Endodermal cell (in vitro differentiated cells): ENCODE measurements around the gene PPIC. TPM values are rescaled to one million over a fixed set of nuclear protein-coding genes. Genes with fewer than 3 reads are reported as not detected.

ENCODE experiments used
- DNase-seq: peaks from one replicate; pipeline ENCODE4 v3.0.0-alpha.2; 2017
- H3K27ac ChIP-seq: 2 replicates; pipeline ENCODE4 v1.5.1; 2013; ENCODE audit warnings: mild to moderate bottlenecking, low read depth, low read length, moderate library complexity
- H3K27me3 ChIP-seq: 2 replicates; pipeline ENCODE4 v1.6.1; 2013; ENCODE audit warnings: mild to moderate bottlenecking, low read length, moderate library complexity; ENCODE audit not compliant: insufficient read depth, control insufficient read depth, poor library complexity, severe bottlenecking
- H3K36me3 ChIP-seq: 2 replicates; pipeline ENCODE4 v1.7.0; 2013; ENCODE audit warnings: mild to moderate bottlenecking, low read length, moderate library complexity; ENCODE audit not compliant: control insufficient read depth, insufficient read depth
- H3K4me1 ChIP-seq: one replicate; pipeline ENCODE4 v1.7.0; 2013; ENCODE audit warnings: low read length; ENCODE audit not compliant: control insufficient read depth, insufficient read depth
- H3K4me3 ChIP-seq: 2 replicates; pipeline ENCODE4 v1.5.1; 2013; ENCODE audit warnings: mild to moderate bottlenecking, low read length, moderate library complexity
- H3K9ac ChIP-seq: 2 replicates; pipeline ENCODE4 v1.6.1; 2013; ENCODE audit warnings: mild to moderate bottlenecking, low read length, moderate library complexity; ENCODE audit not compliant: poor library complexity, severe bottlenecking; ENCODE audit errors: extremely low read depth
- H3K9me3 ChIP-seq: 2 replicates; pipeline ENCODE4 v1.6.1; 2013; ENCODE audit warnings: mild to moderate bottlenecking, low read length, moderate library complexity; ENCODE audit not compliant: control insufficient read depth
- H3K27ac Mint-ChIP-seq: 2 replicates; pipeline ENCODE4 v1.8.0; 2020; ENCODE audit warnings: mixed read lengths
- H3K27me3 Mint-ChIP-seq: 2 replicates; pipeline ENCODE4 v1.8.0; 2021; ENCODE audit warnings: mild to moderate bottlenecking, mixed read lengths; ENCODE audit not compliant: insufficient read depth
- H3K36me3 Mint-ChIP-seq: 2 replicates; pipeline ENCODE4 v1.8.0; 2020; ENCODE audit warnings: low read depth, mixed read lengths
- H3K4me1 Mint-ChIP-seq: 2 replicates; pipeline ENCODE4 v1.8.0; 2020; ENCODE audit warnings: mixed read lengths
- H3K4me3 Mint-ChIP-seq: 2 replicates; pipeline ENCODE4 v1.8.0; 2020; ENCODE audit warnings: mild to moderate bottlenecking, moderate library complexity, mixed read lengths
- H3K9me3 Mint-ChIP-seq: 2 replicates; pipeline ENCODE4 v1.8.0; 2020; ENCODE audit warnings: mild to moderate bottlenecking, mixed read lengths
- CTCF ChIP-seq: fragments of 200-600 bp; sonication (generic); conservative IDR thresholded peaks from 2 replicates; pipeline ENCODE4 v1.5.0; 2021; ENCODE audit warnings: antibody characterized with exemption, mild to moderate bottlenecking
- WGBS, 2 experiments: methylation state at CpG; one replicate each; pipeline versions ENCODE4 v1.1.5 to v1.1.7; 2013; ENCODE audit warnings: missing lambda C conversion rate in 2 of 2, mixed read lengths in 1 of 2; ENCODE audit not compliant: insufficient coverage in 1 of 2, insufficient read length in 1 of 2; 5-methylcytosine and 5-hydroxymethylcytosine counted together
- total RNA-seq, 2 donors: library from RNA; stranded (reverse); fragmentation: NEBNext Ultra II Directional in 1 of 2; extraction: Animal tissue kit (Norgen Biotek cat#: 25700) in 1 of 2; gene quantifications; 2 replicates in 1 of 2; 3 replicates in 1 of 2; pipeline ENCODE4 v1.2.1, GENCODE V29; 2021

Gene PPIC
- total RNA-seq, 2 donors from 2014 or later = 25.7 to 36.4 TPM

GRCh38 chr5:123001808-123002207 lies 34.7 kb downstream of the PPIC start:
- H3K9me3 Mint-ChIP-seq = no peaks in the 10 kb centered on the region
- H3K27me3 ChIP-seq = no peaks in the 10 kb centered on the region
- no peak for DNase-seq
- no peaks in the 10 kb centered on the region for H3K4me1 ChIP-seq
- H3K27me3 Mint-ChIP-seq = no peaks in the 10 kb centered on the region
- TF ChIP-seq CTCF = no peak
- H3K9ac ChIP-seq = no peak overlapping the region
- peaks cover 13% of the 10 kb centered on the region for H3K4me1 Mint-ChIP-seq
- H3K4me3 ChIP-seq = no peak overlapping the region
- H3K9me3 ChIP-seq = no peaks in the 10 kb centered on the region
- no peak overlapping the region for H3K4me3 Mint-ChIP-seq
- no peak overlapping the region for H3K27ac ChIP-seq
- no peak overlapping the region for H3K27ac Mint-ChIP-seq
- peaks cover 5% of the 10 kb centered on the region for H3K36me3 ChIP-seq
- WGBS, 2 experiments = 87 to 93% methylated on average over 5 to 7 of the region's 7 CpGs
- H3K36me3 Mint-ChIP-seq = peaks cover 24% of the 10 kb centered on the region

GRCh38 chr5:123000731-123001130 lies 35.8 kb downstream of the PPIC start:
- no peaks in the 10 kb centered on the region for H3K27me3 Mint-ChIP-seq
- DNase-seq = no peak
- no peak overlapping the region for H3K9ac ChIP-seq
- H3K27ac ChIP-seq = no peak overlapping the region
- H3K27ac Mint-ChIP-seq = no peak overlapping the region
- TF ChIP-seq CTCF = no peak
- H3K9me3 Mint-ChIP-seq = no peaks in the 10 kb centered on the region
- H3K36me3 Mint-ChIP-seq = peaks cover 19% of the 10 kb centered on the region
- H3K27me3 ChIP-seq = no peaks in the 10 kb centered on the region
- no peak overlapping the region for H3K4me3 Mint-ChIP-seq
- H3K4me3 ChIP-seq = no peak overlapping the region
- WGBS, 2 experiments = 67% methylated on average over 1 of the region's 1 CpG; no CpG with 5 or more reads in 1 of the 2 experiments
- H3K36me3 ChIP-seq = peaks cover 5% of the 10 kb centered on the region
- peaks cover 13% of the 10 kb centered on the region for H3K4me1 Mint-ChIP-seq
- no peaks in the 10 kb centered on the region for H3K9me3 ChIP-seq
- no peaks in the 10 kb centered on the region for H3K4me1 ChIP-seq

- peaks cover 5% of the 10 kb centered on the region for H3K36me3 ChIP-seq
- Mint-ChIP-seq H3K27ac (no peak overlapping the region), H3K4me1 (peaks cover 13% of the 10 kb centered on the region), H3K4me3 (no peak overlapping the region), H3K27me3 (no peaks in the 10 kb centered on the region), H3K9me3 (no peaks in the 10 kb centered on the region), H3K36me3 (peaks cover 14% of the 10 kb centered on the region)
- DNase-seq = peak; percentile 91
- no peaks in the 10 kb centered on the region for H3K9me3 ChIP-seq
- H3K4me1 ChIP-seq = no peaks in the 10 kb centered on the region
- no peak overlapping the region for H3K27ac ChIP-seq
- WGBS, 2 experiments = 0 to 44% methylated on average over 1 to 10 of the region's 10 CpGs
- peak; percentile 93 for TF ChIP-seq CTCF
- H3K4me3 ChIP-seq = no peak overlapping the region
- no peaks in the 10 kb centered on the region for H3K27me3 ChIP-seq
- no peak overlapping the region for H3K9ac ChIP-seq
These were observed 36.5 kb downstream of the PPIC start for GRCh38 chr5:122999947-123000563.
